Duodenal mucosa (tissue), 2 donors: ENCODE data around the gene SLC66A2.
"Not testable (repeated sequence)": the region's sequence is repeated elsewhere in the genome, so short reads cannot be mapped to it uniquely, and the experiment has no call there.

Experiments
- H3K27ac ChIP-seq: one replicate; pipeline ENCODE4 v1.7.0; 2013; ENCODE audit warnings: low read depth, low read length
- H3K27me3 ChIP-seq, 2 donors: one replicate each; pipeline ENCODE4 v1.7.0; 2013; ENCODE audit warnings: low read length in 2 of 2, control low read depth in 1 of 2; ENCODE audit not compliant: insufficient read depth in 2 of 2, control insufficient read depth in 1 of 2
- H3K36me3 ChIP-seq, 2 donors: one replicate each; pipeline ENCODE4 v1.7.0; 2013; ENCODE audit warnings: low read length in 2 of 2, control low read depth in 1 of 2; ENCODE audit not compliant: insufficient read depth in 2 of 2, control insufficient read depth in 1 of 2
- H3K4me1 ChIP-seq, 2 donors: one replicate each; pipeline ENCODE4 v1.7.0; 2013; ENCODE audit warnings: low read length in 2 of 2, control low read depth in 1 of 2; ENCODE audit not compliant: insufficient read depth in 2 of 2, control insufficient read depth in 1 of 2
- H3K4me3 ChIP-seq, 2 donors: one replicate each; pipeline ENCODE4 v1.7.0; 2013; ENCODE audit warnings: low read length in 2 of 2, low read depth in 1 of 2
- H3K9ac ChIP-seq, 2 donors: one replicate each; pipeline ENCODE4 v1.7.0; 2013; ENCODE audit warnings: low read length in 2 of 2, low read depth in 1 of 2
- H3K9me3 ChIP-seq, 2 donors: one replicate each; pipeline ENCODE4 v1.7.0; 2013; ENCODE audit warnings: low read length in 2 of 2, control low read depth in 1 of 2; ENCODE audit not compliant: control insufficient read depth in 1 of 2

The SLC66A2 gene

GRCh38 chr18:79866889-79867574, 84.4 kb downstream of the SLC66A2 start:
- Histone ChIP-seq H3K27ac (no peak overlapping the region), H3K27me3 (no peaks in the 10 kb centered on the region), H3K9ac (no peak overlapping the region), H3K4me1 (no peaks in the 10 kb centered on the region), H3K4me3 (no peak overlapping the region), H3K9me3 (no peaks in the 10 kb centered on the region), H3K36me3 (no peaks in the 10 kb centered on the region)

DNA sequence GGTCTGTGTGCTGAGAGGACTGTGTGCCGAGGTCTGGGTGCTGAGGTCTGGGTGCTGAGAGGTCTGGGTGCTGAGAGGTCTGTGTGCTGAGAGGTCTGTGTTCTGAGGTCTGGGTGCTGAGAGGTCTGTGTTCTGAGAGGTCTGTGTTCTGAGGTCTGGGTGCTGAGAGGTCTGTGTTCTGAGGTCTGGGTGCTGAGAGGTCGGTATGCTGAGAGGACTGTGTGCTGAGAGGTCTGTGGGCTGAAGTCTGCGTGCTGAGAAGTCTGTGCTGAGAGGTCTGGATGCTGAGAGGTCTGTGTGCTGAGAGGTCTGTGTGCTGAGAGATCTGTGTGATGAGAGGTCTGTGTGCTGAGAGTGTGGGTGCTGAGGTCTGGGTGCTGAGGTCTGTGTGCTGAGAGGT, 85.5 kb downstream of the SLC66A2 start:
- H3K4me3 ChIP-seq, H3K4me1 ChIP-seq, H3K27ac ChIP-seq, H3K9me3 ChIP-seq, H3K9ac ChIP-seq, H3K36me3 ChIP-seq, H3K27me3 ChIP-seq: not testable (repeated sequence)

- not testable (repeated sequence) for H3K9me3 ChIP-seq, H3K4me1 ChIP-seq, H3K36me3 ChIP-seq, H3K27ac ChIP-seq, H3K9ac ChIP-seq, H3K27me3 ChIP-seq, H3K4me3 ChIP-seq
Observed at GRCh38 chr18:79864955-79865354, 86.5 kb downstream of the SLC66A2 start.

DNA sequence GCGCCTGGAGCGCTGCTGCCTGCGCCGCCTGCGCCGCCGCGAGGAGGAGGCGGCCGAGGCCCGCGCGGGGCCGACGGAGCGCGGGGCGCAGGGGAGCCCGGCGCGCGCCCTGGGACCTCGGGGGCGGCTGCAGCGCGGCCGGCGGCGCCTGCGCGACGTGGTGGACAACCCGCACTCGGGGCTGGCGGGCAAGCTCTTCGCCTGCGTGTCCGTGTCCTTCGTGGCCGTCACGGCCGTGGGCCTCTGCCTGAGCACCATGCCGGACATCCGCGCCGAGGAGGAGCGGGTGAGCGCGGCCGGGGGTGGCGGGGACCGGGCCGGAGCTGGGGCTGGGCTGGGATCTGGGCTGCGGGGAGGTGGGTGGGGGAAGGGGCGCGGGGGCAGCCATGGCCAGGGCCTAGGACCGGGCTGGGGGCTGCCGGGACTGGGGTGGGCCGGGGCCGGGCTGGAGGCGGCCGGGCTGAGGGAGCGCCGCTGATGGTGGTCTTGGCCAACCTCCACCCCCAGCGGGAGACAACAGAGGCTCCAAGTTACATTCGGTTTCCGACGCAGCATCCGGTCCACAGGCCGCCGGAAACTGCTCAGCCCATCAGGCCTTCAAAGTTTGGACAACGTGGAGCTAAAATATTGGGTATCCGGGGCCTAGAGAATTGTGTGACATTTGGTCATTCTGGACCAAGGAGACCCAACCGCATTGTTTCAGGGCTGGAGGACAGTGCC, 87.3 kb downstream of the SLC66A2 start:
- H3K9me3 ChIP-seq, result no peaks in the 10 kb centered on the region

DNA sequence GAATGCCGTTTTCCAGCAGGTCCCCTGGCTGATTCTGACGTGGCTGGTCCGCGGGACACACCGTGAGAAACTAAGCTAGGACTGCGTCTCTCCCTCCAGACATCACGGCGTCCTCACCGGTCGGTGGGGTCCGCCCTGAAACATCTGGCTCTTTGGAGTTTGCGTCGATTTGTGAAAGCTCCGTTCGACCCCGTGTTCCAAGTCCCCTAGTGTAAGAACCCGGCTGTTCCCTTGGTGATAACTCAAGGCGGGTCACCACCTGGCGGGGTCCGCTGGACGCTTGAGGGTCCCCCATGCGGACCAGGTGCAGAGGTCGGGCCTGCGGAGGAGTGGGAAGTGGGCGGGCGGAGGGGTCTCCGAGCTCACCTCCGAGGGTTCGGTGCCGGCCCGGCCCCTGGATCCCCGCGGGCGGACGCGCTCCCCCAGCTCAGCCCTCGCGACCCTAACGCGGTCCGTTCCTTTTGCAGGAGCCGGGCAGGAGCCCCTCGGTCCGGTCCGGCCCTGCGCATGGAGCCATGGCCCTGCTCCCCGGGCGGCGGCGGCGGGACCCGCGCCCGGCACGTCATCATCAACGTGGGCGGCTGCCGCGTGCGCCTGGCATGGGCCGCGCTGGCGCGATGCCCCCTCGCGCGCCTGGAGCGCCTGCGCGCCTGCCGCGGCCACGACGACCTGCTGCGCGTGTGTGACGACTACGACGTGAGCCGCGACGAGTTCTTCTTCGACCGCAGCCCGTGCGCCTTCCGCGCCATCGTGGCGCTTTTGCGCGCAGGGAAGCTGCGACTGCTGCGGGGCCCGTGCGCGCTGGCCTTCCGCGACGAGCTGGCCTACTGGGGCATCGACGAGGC, 88.1 kb downstream of the SLC66A2 start:
- no peaks in the 10 kb centered on the region for H3K9me3 ChIP-seq
- H3K27ac ChIP-seq, result no peak overlapping the region
- H3K4me1 ChIP-seq, result no peaks in the 10 kb centered on the region
- no peak overlapping the region for H3K4me3 ChIP-seq
- no peak overlapping the region for H3K9ac ChIP-seq
- H3K36me3 ChIP-seq, result no peaks in the 10 kb centered on the region
- H3K27me3 ChIP-seq, result no peaks in the 10 kb centered on the region

More for the DNA sequence above, 87.3 kb downstream of the SLC66A2 start:
- H3K27me3 ChIP-seq, result no peaks in the 10 kb centered on the region
- H3K9ac ChIP-seq, result no peak overlapping the region
- H3K4me1 ChIP-seq, result no peaks in the 10 kb centered on the region
- no peak overlapping the region for H3K27ac ChIP-seq
- H3K4me3 ChIP-seq, result no peak overlapping the region
- H3K36me3 ChIP-seq, result no peaks in the 10 kb centered on the region

DNA sequence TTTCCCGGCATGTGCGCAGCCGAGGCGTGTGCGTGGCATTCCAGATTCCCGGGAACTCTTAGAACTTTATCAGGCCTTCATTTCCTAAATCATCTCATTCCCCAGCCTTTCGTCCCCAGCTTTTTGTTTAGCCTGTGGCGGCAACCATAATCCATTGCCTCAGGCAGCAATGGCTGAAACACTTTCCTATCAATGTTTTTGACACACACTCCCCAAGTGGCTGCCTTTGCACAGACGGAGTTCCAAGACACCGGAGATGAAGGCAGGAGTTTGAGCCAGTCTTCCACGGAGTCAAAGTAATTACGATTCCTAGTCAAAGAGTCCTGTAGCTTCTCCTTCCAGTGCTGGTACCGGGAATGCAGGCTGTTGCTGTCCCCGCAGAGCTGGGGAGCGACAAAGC, 88.9 kb downstream of the SLC66A2 start:
- Histone ChIP-seq H3K27ac (no peak overlapping the region), H3K4me3 (no peak overlapping the region), H3K36me3 (no peaks in the 10 kb centered on the region), H3K27me3 (no peaks in the 10 kb centered on the region), H3K9ac (no peak overlapping the region), H3K4me1 (no peaks in the 10 kb centered on the region), H3K9me3 (no peaks in the 10 kb centered on the region)

- no peak overlapping the region for H3K27ac ChIP-seq
- no peaks in the 10 kb centered on the region for H3K36me3 ChIP-seq
- no peak overlapping the region for H3K9ac ChIP-seq
- no peaks in the 10 kb centered on the region for H3K4me1 ChIP-seq
- no peaks in the 10 kb centered on the region for H3K9me3 ChIP-seq
- no peaks in the 10 kb centered on the region for H3K27me3 ChIP-seq
- H3K4me3 ChIP-seq, result no peak overlapping the region
Observed at GRCh38 chr18:79861687-79862086, 89.8 kb downstream of the SLC66A2 start.

DNA sequence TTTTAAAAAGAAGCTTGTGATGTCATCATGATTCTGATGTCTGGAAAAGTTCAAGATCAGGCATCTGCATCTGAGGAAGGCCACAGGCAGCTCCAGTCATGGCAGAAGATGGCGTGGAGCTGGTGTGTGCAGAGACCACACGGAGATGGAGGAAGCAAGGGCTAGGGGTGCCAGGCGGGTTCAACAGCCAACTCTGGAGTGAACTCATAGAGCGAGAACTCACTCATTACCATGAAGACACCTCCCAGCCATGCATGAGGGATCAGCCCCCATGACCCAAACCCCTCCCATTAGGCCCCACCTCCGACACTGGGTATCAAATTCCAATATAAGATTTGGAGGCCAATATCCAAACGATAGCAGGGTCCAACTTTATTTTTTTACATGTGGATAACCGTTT, 92.1 kb downstream of the SLC66A2 start:
- Histone ChIP-seq H3K4me1 (no peaks in the 10 kb centered on the region), H3K27me3 (no peaks in the 10 kb centered on the region), H3K27ac (no peak overlapping the region), H3K9ac (no peak overlapping the region), H3K36me3 (no peaks in the 10 kb centered on the region), H3K9me3 (no peaks in the 10 kb centered on the region), H3K4me3 (no peak overlapping the region)

- no peaks in the 10 kb centered on the region for H3K9me3 ChIP-seq
- H3K4me3 ChIP-seq, result no peak overlapping the region
Observed at GRCh38 chr18:79857082-79857671, 94.3 kb downstream of the SLC66A2 start.

More at GRCh38 chr18:79857082-79857671, 94.3 kb downstream of the SLC66A2 start:
- no peaks in the 10 kb centered on the region for H3K4me1 ChIP-seq
- no peak overlapping the region for H3K27ac ChIP-seq
- H3K27me3 ChIP-seq, result no peaks in the 10 kb centered on the region
- no peak overlapping the region for H3K9ac ChIP-seq
- no peaks in the 10 kb centered on the region for H3K36me3 ChIP-seq
